Uterus (tissue), 2 donors: ENCODE measurements around the gene MGRN1.

ENCODE experiments used
- POLR2A ChIP-seq, 2 donors: fragments of 450-650 bp; IDR thresholded peaks; one replicate each; pipeline ENCODE4 v1.6.1; 2016; ENCODE audit warnings: antibody characterized with exemption in 2 of 2, mild to moderate bottlenecking in 1 of 2, moderate library complexity in 1 of 2
- TF ChIP-seq, protein P1 (sequence below), 4 experiments: fragments of 200-600 bp in 2 of 4; fragments of 450-650 bp in 2 of 4; sonication (generic) in 2 of 4; IDR thresholded peaks; one replicate each; pipeline ENCODE4 v1.5.1; 2016 to 2019; ENCODE audit warnings: antibody characterized with exemption in 4 of 4, mild to moderate bottlenecking in 2 of 4, moderate library complexity in 1 of 4

- TF ChIP-seq, protein P1, sequence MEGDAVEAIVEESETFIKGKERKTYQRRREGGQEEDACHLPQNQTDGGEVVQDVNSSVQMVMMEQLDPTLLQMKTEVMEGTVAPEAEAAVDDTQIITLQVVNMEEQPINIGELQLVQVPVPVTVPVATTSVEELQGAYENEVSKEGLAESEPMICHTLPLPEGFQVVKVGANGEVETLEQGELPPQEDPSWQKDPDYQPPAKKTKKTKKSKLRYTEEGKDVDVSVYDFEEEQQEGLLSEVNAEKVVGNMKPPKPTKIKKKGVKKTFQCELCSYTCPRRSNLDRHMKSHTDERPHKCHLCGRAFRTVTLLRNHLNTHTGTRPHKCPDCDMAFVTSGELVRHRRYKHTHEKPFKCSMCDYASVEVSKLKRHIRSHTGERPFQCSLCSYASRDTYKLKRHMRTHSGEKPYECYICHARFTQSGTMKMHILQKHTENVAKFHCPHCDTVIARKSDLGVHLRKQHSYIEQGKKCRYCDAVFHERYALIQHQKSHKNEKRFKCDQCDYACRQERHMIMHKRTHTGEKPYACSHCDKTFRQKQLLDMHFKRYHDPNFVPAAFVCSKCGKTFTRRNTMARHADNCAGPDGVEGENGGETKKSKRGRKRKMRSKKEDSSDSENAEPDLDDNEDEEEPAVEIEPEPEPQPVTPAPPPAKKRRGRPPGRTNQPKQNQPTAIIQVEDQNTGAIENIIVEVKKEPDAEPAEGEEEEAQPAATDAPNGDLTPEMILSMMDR (IDR thresholded peaks at IDR 0.05), result no peak
- TF ChIP-seq POLR2A (IDR thresholded peaks at IDR 0.05), result no peak
These were observed 31.2 kb downstream of the MGRN1 start for GRCh38 chr16:4655801-4656200.
